Measurements from ENCODE around the gene ANTXR2. TPM values are rescaled to one million over a fixed set of nuclear protein-coding genes. Genes with fewer than 3 reads are reported as not detected.

Gene ANTXR2
- total RNA-seq, result 12.7 TPM

GRCh38 chr4:80072744-80073472 lies at the start of gene ANTXR2:
Gene ANTXR2, minus strand, starts transcription at chr4:80073229. Its CDS starts 669 bp downstream, at chr4:80072560.

Other genes with a start within 250 kb of the ANTXR2 start
- 5.3 TPM for gene PRDM8, start 124.3 kb upstream of the ANTXR2 start, total RNA-seq
- 0.69 TPM for gene FGF5, start 193.4 kb upstream of the ANTXR2 start, total RNA-seq

Measured in diencephalon (tissue), 1 donor.